GM18498 (cell line): Measurements from ENCODE around the gene RIMBP2.

Experiments
- ATAC-seq: cut with Tn5 transposase; IDR thresholded peaks from one replicate; pipeline ENCODE4 v1.9.1; 2021; ENCODE audit warnings: mild to moderate bottlenecking, moderate library complexity; ENCODE audit not compliant: unreplicated experiment

Gene RIMBP2

GRCh38 chr12:130429656-130430505 is 286.2 kb downstream of the RIMBP2 start:
- ATAC-seq = no peak

GRCh38 chr12:130428116-130428515 is 288.0 kb downstream of the RIMBP2 start:
- no peak for ATAC-seq

- no peak for ATAC-seq
These were observed 288.7 kb downstream of the RIMBP2 start for GRCh38 chr12:130427381-130427887.

GRCh38 chr12:130425698-130426245 is 290.3 kb downstream of the RIMBP2 start:
- no peak for ATAC-seq

GRCh38 chr12:130424858-130425697 is 291.0 kb downstream of the RIMBP2 start:
- ATAC-seq = no peak

GRCh38 chr12:130423991-130424857 is 291.9 kb downstream of the RIMBP2 start:
- ATAC-seq = no peak

- no peak for ATAC-seq
These were observed 293.0 kb downstream of the RIMBP2 start for GRCh38 chr12:130423136-130423535.

- no peak for ATAC-seq
These were observed 293.4 kb downstream of the RIMBP2 start for GRCh38 chr12:130422676-130423075.

GRCh38 chr12:130421896-130422295 is 294.2 kb downstream of the RIMBP2 start:
- ATAC-seq = no peak

GRCh38 chr12:130420071-130420470 is 296.0 kb downstream of the RIMBP2 start:
- ATAC-seq = no peak

GRCh38 chr12:130419116-130419515 is 297.0 kb downstream of the RIMBP2 start:
- no peak for ATAC-seq

- ATAC-seq = no peak
These were observed 297.8 kb downstream of the RIMBP2 start for GRCh38 chr12:130418251-130418650.

GRCh38 chr12:130414381-130414780 is 301.7 kb downstream of the RIMBP2 start:
- no peak for ATAC-seq

- ATAC-seq = no peak
These were observed 302.2 kb downstream of the RIMBP2 start for GRCh38 chr12:130413909-130414308.

- ATAC-seq = no peak
These were observed 303.7 kb downstream of the RIMBP2 start for GRCh38 chr12:130412384-130412783.

- no peak for ATAC-seq
These were observed 310.8 kb downstream of the RIMBP2 start for GRCh38 chr12:130405332-130405731.

GRCh38 chr12:130401703-130402102 is 314.4 kb downstream of the RIMBP2 start:
- ATAC-seq = no peak

GRCh38 chr12:130398100-130398848 is 317.8 kb downstream of the RIMBP2 start:
- no peak for ATAC-seq

GRCh38 chr12:130396667-130397066 is 319.4 kb downstream of the RIMBP2 start:
- ATAC-seq = no peak

GRCh38 chr12:130394906-130395305 is 321.2 kb downstream of the RIMBP2 start:
- no peak for ATAC-seq
